Adrenal gland (tissue), 5 donors: Measurements from ENCODE around the gene MRPL28.

ENCODE experiments used
- POLR2A ChIP-seq, 2 donors: fragments of 450-650 bp; IDR thresholded peaks; one replicate each; pipeline ENCODE4 v1.6.1; 2017; ENCODE audit warnings: antibody characterized with exemption in 2 of 2, mild to moderate bottlenecking in 2 of 2, moderate library complexity in 1 of 2
- TF ChIP-seq, protein P1 (sequence below), 6 experiments: fragments of 450-650 bp in 4 of 6; fragments of 200-600 bp in 2 of 6; sonication (generic) in 1 of 6; IDR thresholded peaks; 1 replicate in 5 of 6; 2 replicates in 1 of 6; pipeline versions ENCODE4 v1.5.1 to v1.8.0; 2016 to 2021; ENCODE audit warnings: antibody characterized with exemption in 6 of 6, mild to moderate bottlenecking in 2 of 6, moderate library complexity in 1 of 6
- donor health status: DM: no; HTN: no; CAD: no.

DNA sequence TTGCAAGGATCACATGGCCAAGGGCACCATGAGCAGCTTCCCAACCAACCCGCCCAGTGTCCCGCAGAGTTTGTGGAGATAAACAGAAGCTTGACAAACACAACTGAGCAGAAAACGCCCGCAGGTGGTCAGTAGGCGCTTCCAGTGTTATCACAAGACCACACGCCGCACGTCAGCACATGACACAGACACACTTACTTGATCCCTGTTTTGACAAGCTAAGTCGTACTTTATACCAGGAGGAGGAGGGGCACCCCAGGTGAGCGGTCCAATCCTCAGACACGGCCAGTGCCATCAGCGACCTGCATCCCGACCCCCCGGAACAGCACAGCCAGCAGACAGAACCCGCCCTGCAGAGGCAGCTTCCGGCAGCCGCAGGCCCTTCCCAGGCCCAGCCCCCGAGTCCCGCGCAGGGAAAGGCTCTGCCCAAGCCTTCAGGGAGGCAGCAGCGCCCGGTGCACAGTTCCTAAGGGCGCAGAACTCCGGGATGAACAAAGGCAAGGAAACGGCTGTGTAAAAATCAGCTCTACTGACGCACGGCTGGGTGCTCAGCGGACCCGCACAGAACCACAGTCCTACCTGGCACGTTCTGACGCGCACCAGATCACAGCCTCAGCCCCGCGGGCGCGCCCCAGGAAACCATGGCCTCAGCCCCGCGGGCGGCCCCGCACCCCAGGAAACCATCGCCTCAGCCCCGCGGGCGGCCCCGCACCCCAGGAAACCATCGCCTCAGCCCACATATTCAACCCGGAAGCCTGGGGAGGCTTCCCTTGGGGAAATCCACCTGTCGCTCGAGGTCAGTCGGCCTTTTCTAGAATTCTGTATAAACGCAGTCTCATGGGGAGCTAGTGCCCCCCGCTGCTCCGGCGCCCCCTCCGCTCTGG is 45.6 kb downstream of the MRPL28 start:
- TF ChIP-seq POLR2A (IDR thresholded peaks at IDR 0.05) = no peak
- TF ChIP-seq, protein P1, sequence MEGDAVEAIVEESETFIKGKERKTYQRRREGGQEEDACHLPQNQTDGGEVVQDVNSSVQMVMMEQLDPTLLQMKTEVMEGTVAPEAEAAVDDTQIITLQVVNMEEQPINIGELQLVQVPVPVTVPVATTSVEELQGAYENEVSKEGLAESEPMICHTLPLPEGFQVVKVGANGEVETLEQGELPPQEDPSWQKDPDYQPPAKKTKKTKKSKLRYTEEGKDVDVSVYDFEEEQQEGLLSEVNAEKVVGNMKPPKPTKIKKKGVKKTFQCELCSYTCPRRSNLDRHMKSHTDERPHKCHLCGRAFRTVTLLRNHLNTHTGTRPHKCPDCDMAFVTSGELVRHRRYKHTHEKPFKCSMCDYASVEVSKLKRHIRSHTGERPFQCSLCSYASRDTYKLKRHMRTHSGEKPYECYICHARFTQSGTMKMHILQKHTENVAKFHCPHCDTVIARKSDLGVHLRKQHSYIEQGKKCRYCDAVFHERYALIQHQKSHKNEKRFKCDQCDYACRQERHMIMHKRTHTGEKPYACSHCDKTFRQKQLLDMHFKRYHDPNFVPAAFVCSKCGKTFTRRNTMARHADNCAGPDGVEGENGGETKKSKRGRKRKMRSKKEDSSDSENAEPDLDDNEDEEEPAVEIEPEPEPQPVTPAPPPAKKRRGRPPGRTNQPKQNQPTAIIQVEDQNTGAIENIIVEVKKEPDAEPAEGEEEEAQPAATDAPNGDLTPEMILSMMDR (IDR thresholded peaks at IDR 0.05) = no peak
